Endothelial cell of umbilical vein (primary cell): Measurements from ENCODE around the gene SELE. TPM values are rescaled to one million over a fixed set of nuclear protein-coding genes. Genes with fewer than 3 reads are reported as not detected.

Experiments
- BruUV-seq: library from RNA; stranded (reverse); fragments of 400-500 nt; replicated peaks from 2 replicates; lab custom pipeline; 2021; lab: Mats Ljungman, UMichigan
- CTCF ChIA-PET: fragments of 300-600, 350-600 bp; sonication (Branson Sonifier 250); formaldehyde crosslinking; loops from one replicate; lab custom pipeline; 2021; ENCODE audit warnings: antibody characterized with exemption, inconsistent platforms; lab: Charles Lee
- POLR2A ChIA-PET: fragments of 300-600, 350-600 bp; sonication (Branson Sonifier 250); formaldehyde crosslinking; loops from one replicate; lab custom pipeline; 2021; ENCODE audit warnings: antibody characterized with exemption, inconsistent platforms; lab: Charles Lee
- DNase-seq: peaks from one replicate; pipeline ENCODE4 v3.0.0-alpha.2; 2011; ENCODE audit warnings: low read depth, low spot score
- FAIRE-seq: peaks from 2 replicates; lab custom pipeline; 2011; peaks lifted over from hg19 to GRCh38; lab: Jason Lieb, UNC
- H2AFZ ChIP-seq: 2 replicates; pipeline ENCODE4 v1.6.0; 2012; ENCODE audit warnings: low read depth, low read length, control low read depth, inconsistent platforms
- H3K27ac ChIP-seq: 2 replicates; pipeline ENCODE4 v1.5.1; 2011; ENCODE audit warnings: low read depth, mild to moderate bottlenecking, control low read depth, low read length, moderate library complexity; ENCODE audit not compliant: insufficient read depth
- H3K27me3 ChIP-seq, 2 experiments: 2 replicates each; pipeline versions ENCODE4 v1.6.0 to v1.6.1; 2011; ENCODE audit warnings: low read length in 2 of 2, mixed read lengths in 1 of 2; ENCODE audit not compliant: control insufficient read depth in 2 of 2, insufficient read depth in 2 of 2
- H3K36me3 ChIP-seq, 2 experiments: 2 replicates in 1 of 2; 3 replicates in 1 of 2; pipeline ENCODE4 v1.5.1; 2011; ENCODE audit warnings: low read length in 2 of 2, mild to moderate bottlenecking in 1 of 2, moderate library complexity in 1 of 2; ENCODE audit not compliant: control insufficient read depth in 2 of 2, insufficient read depth in 2 of 2; ENCODE audit errors: extremely low read depth in 1 of 2
- H3K4me1 ChIP-seq: 3 replicates; pipeline ENCODE4 v1.5.1; 2011; ENCODE audit warnings: mild to moderate bottlenecking, low read length; ENCODE audit not compliant: control insufficient read depth, insufficient read depth; ENCODE audit errors: extremely low read depth
- H3K4me2 ChIP-seq: 2 replicates; pipeline ENCODE4 v1.6.1; 2011; ENCODE audit warnings: low read length, control low read depth, mixed read lengths; ENCODE audit not compliant: insufficient read depth
- H3K4me3 ChIP-seq, 3 experiments: fragments of 200-600 bp in 1 of 3; sonication (generic), shearing (Covaris generic) in 1 of 3; replicated peaks in 1 of 3; 2 replicates each; pipeline ENCODE4 v1.5.1; 2011 to 2016; ENCODE audit warnings: control low read depth in 3 of 3, low read length in 3 of 3, mild to moderate bottlenecking in 2 of 3, inconsistent platforms in 1 of 3, low read depth in 1 of 3, moderate library complexity in 1 of 3; ENCODE audit not compliant: insufficient read depth in 1 of 3
- H3K79me2 ChIP-seq: 2 replicates; pipeline ENCODE4 v1.6.0; 2012; ENCODE audit warnings: low read length, inconsistent platforms; ENCODE audit not compliant: control insufficient read depth, insufficient read depth
- H3K9ac ChIP-seq: replicated peaks from 2 replicates; pipeline ENCODE3; 2011; ENCODE audit warnings: low read length, control low read depth; ENCODE audit not compliant: insufficient read depth; ENCODE audit errors: extremely low read depth
- H3K9me1 ChIP-seq: replicated peaks from 3 replicates; pipeline ENCODE4 v1.6.0; 2011; ENCODE audit warnings: mild to moderate bottlenecking, low read length; ENCODE audit not compliant: control insufficient read depth, insufficient read depth; ENCODE audit errors: extremely low read depth
- H3K9me3 ChIP-seq: replicated peaks from 2 replicates; pipeline ENCODE4 v1.5.1; 2012; ENCODE audit warnings: low read length, inconsistent platforms; ENCODE audit not compliant: control insufficient read depth, insufficient read depth
- H4K20me1 ChIP-seq: replicated peaks from 2 replicates; pipeline ENCODE3; 2011; ENCODE audit warnings: mild to moderate bottlenecking, low read length; ENCODE audit not compliant: control insufficient read depth, insufficient read depth; ENCODE audit errors: extremely low read depth
- CTCF ChIP-seq, 2 donors: IDR thresholded peaks; 1 replicate in 1 of 2; 2 replicates in 1 of 2; pipeline ENCODE4 v1.5.1; 2011; ENCODE audit warnings: low read length in 2 of 2, mild to moderate bottlenecking in 2 of 2, moderate library complexity in 2 of 2, control low read depth in 1 of 2, inconsistent platforms in 1 of 2, low read depth in 1 of 2; ENCODE audit not compliant: insufficient read depth in 1 of 2; ENCODE audit errors: extremely low read depth in 1 of 2
- EZH2 ChIP-seq: IDR thresholded peaks from 2 replicates; pipeline ENCODE4 v1.6.1; 2012; ENCODE audit warnings: borderline replicate concordance, low read depth, mild to moderate bottlenecking, moderate library complexity, low read length, inconsistent platforms; ENCODE audit not compliant: severe bottlenecking
- FOS ChIP-seq: IDR thresholded peaks from 2 replicates; pipeline ENCODE4 v1.6.1; 2011; ENCODE audit warnings: mild to moderate bottlenecking, low read length, moderate library complexity, borderline replicate concordance; ENCODE audit not compliant: insufficient read depth
- GATA2 ChIP-seq: IDR thresholded peaks from 2 replicates; pipeline ENCODE4 v1.7.0; 2011; ENCODE audit warnings: low read depth, mild to moderate bottlenecking, moderate library complexity, mixed read lengths, low read length; ENCODE audit not compliant: insufficient read length, insufficient read depth
- JUN ChIP-seq: IDR thresholded peaks from 2 replicates; pipeline ENCODE4 v1.6.1; 2011; ENCODE audit warnings: borderline replicate concordance, low read depth; ENCODE audit not compliant: insufficient read length, insufficient read depth
- MYC ChIP-seq: IDR thresholded peaks from one replicate; pipeline ENCODE4 v1.6.1; 2011; ENCODE audit warnings: mild to moderate bottlenecking, low read depth, low read length
- POLR2A ChIP-seq: IDR thresholded peaks from 2 replicates; pipeline ENCODE4 v1.6.1; 2012; ENCODE audit warnings: low read depth, mild to moderate bottlenecking, control low read depth, low read length
- POLR2AphosphoS5 ChIP-seq: IDR thresholded peaks from 2 replicates; pipeline ENCODE4 v1.6.1; 2012; ENCODE audit warnings: low read depth, mild to moderate bottlenecking, control low read depth, low read length, moderate library complexity; ENCODE audit not compliant: insufficient read depth
- dilution Hi-C: fragments of 300-500 bp; cut with MboI; formaldehyde crosslinking; loops from one replicate; pipeline ENCODE4 v1.15.0; 2019; ENCODE audit warnings: low sequenced_read_pairs; ENCODE audit not compliant: extremely low pct_ligation_motif_present
- intact Hi-C: fragments of 100-400 bp; cut with micrococcal nuclease; formaldehyde crosslinking; loops from one replicate; pipeline ENCODE4 v1.10.0; 2022
- polyA plus RNA-seq, 4 experiments: library from polyadenylated mRNA; depleted of rRNA in 3 of 4; stranded (reverse) in 3 of 4; unstranded in 1 of 4; fragments of >200 nt; gene quantifications; 2 replicates each; pipeline versions ENCODE4 v1.2.1 to v1.2.3, GENCODE V29; 2011 to 2012; ENCODE audit warnings: missing spikeins in 1 of 4
- total RNA-seq: library from RNA; stranded (reverse); gene quantifications from 2 replicates; pipeline ENCODE4 v1.2.3, GENCODE V29; 2021
- TF ChIP-seq, protein P1 (sequence below): IDR thresholded peaks from 2 replicates; pipeline ENCODE4 v1.6.1; 2011; ENCODE audit not compliant: insufficient read depth, insufficient read length

Gene SELE
- total and polyA plus RNA-seq, 2 donors (not counting 3 experiments of a cell fraction or from before 2014, with no cell fraction given), result 1.5 to 4.7 TPM

DNA sequence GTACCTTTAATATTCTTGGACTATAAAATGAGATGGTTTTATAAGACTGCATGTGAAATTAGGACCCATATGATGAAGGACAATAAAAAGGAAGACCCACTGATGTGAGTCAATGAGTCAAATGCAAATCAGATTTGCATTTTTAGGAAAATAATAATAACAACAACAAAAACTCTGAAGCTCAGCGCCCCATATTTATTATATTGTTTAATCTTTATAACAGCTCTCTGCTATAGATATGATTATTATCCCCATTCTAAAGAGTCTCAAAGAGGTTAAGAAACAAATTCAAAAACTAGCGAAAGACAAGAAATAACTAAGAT, 21.6 kb downstream of the SELE start:
- POLR2A ChIA-PET, result no interaction called here

GRCh38 chr1:169711469-169712308, 22.2 kb downstream of the SELE start, which contains the start of gene SELL:
SELL (minus strand) TSS chr1:169711620; CDS start chr1:169711498, 122 bp downstream.
- peak within 1 kb of the TSS; percentile 89 for H2AFZ ChIP-seq
- H4K20me1 ChIP-seq, result no peaks in the 10 kb centered on the region
- ChIA-PET POLR2A (no interaction called here), CTCF (interaction anchor here (0.6 to 3.0 kb wide), 64 partner anchors 8 to 1369 kb away, joined by 3 to 230 read pairs (median 5); partner anchors contain the start of genes F5, KIFAP3, METTL18 and SELE)
- BruUV-seq, result no TSS peak
- dilution Hi-C loops, result no loop called here
- intact Hi-C loops, result loop anchor here (1.0 to 10.0 kb wide), 7 partner anchors 35 to 1107 kb away; partner anchors contain the start of gene F5
- FAIRE-seq (peak; percentile 70), DNase-seq (peak; percentile 86)
- H3K4me3 ChIP-seq, result peak within 1 kb of the TSS in 1 of 3 experiments; percentile 42
- no peaks in the 10 kb centered on the region for H3K4me1 ChIP-seq
- peaks cover 0 to 6% of the 10 kb centered on the region in 2 experiments for H3K27me3 ChIP-seq
- H3K79me2 ChIP-seq, result no peaks in the 10 kb centered on the region
- H3K4me2 ChIP-seq, result peak within 1 kb of the TSS; percentile 55
- TF ChIP-seq JUN, result no peak
- peak; percentile 77 to 82 for TF ChIP-seq CTCF (IDR thresholded peaks at IDR 0.05; ENCODE audit: extremely low read depth in 1 of 2, insufficient read depth in 1 of 2, low read depth in 1 of 2, low read length in 2 of 2)
- no peak for TF ChIP-seq GATA2
- H3K9me1 ChIP-seq, result no peaks in the 10 kb centered on the region
- no peak within 1 kb of the TSS for H3K9ac ChIP-seq
- H3K27ac ChIP-seq, result no peak within 1 kb of the TSS
- no peaks in the 10 kb centered on the region for H3K9me3 ChIP-seq
- no peaks in the 10 kb centered on the region for H3K36me3 ChIP-seq

More for the DNA sequence above, 21.6 kb downstream of the SELE start:
- Histone ChIP-seq H3K79me2 (no peaks in the 10 kb centered on the region), H3K4me3 (no peak overlapping the region), H3K9me3 (no peaks in the 10 kb centered on the region), H3K9ac (no peak overlapping the region), H2AFZ (no peak overlapping the region), H3K9me1 (no peaks in the 10 kb centered on the region), H3K27me3 (peaks cover 0 to 6% of the 10 kb centered on the region in 2 experiments), H4K20me1 (no peaks in the 10 kb centered on the region), H3K4me1 (no peaks in the 10 kb centered on the region), H3K4me2 (no peak overlapping the region), H3K27ac (no peak overlapping the region), H3K36me3 (no peaks in the 10 kb centered on the region)
- CTCF ChIA-PET, result interaction anchor here (0.7 to 3.0 kb wide), 60 partner anchors 9 to 1109 kb away, joined by 3 to 230 read pairs (median 5); partner anchors contain the start of genes F5, KIFAP3, METTL18 and SELE
- FAIRE-seq, result no peak
- TF ChIP-seq GATA2 (no peak), EZH2 (no peak), POLR2A (no peak), POLR2AphosphoS5 (no peak), MYC (no peak), FOS (no peak)
- TF ChIP-seq, protein P1, sequence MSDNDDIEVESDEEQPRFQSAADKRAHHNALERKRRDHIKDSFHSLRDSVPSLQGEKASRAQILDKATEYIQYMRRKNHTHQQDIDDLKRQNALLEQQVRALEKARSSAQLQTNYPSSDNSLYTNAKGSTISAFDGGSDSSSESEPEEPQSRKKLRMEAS, result no peak
- no TSS peak for BruUV-seq
- dilution Hi-C loops, result no loop called here
- no peak for DNase-seq
- intact Hi-C loops, result loop anchor here (1.0 to 10.0 kb wide), 6 partner anchors 36 to 1107 kb away; partner anchors contain the start of gene F5
